IPS-18a (cell line): ENCODE results near the gene PPP2R2D.

Experiments
- H3K27ac ChIP-seq: one replicate; pipeline ENCODE4 v1.5.1; 2013; ENCODE audit warnings: low read length
- H3K27me3 ChIP-seq: one replicate; pipeline ENCODE4 v1.6.1; 2013; ENCODE audit warnings: mild to moderate bottlenecking, low read length; ENCODE audit not compliant: control insufficient read depth, insufficient read depth
- H3K36me3 ChIP-seq: one replicate; pipeline ENCODE4 v1.6.1; 2013; ENCODE audit warnings: low read depth, low read length; ENCODE audit not compliant: control insufficient read depth
- H3K4me1 ChIP-seq: one replicate; pipeline ENCODE4 v1.6.1; 2013; ENCODE audit warnings: low read depth, low read length; ENCODE audit not compliant: control insufficient read depth
- H3K4me3 ChIP-seq: one replicate; pipeline ENCODE4 v1.5.1; 2013; ENCODE audit warnings: low read length
- H3K9ac ChIP-seq: one replicate; pipeline ENCODE4 v1.6.1; 2013; ENCODE audit warnings: mild to moderate bottlenecking, low read length, moderate library complexity
- H3K9me3 ChIP-seq: one replicate; pipeline ENCODE4 v1.6.1; 2013; ENCODE audit warnings: low read depth, low read length; ENCODE audit not compliant: control insufficient read depth

The PPP2R2D gene

GRCh38 chr10:131963811-131964210 lies 63.0 kb downstream of the PPP2R2D start:
- no peak overlapping the region for H3K9ac ChIP-seq
- no peak overlapping the region for H3K4me3 ChIP-seq
- H3K27ac ChIP-seq: no peak overlapping the region
- no peaks in the 10 kb centered on the region for H3K27me3 ChIP-seq
- H3K9me3 ChIP-seq: no peaks in the 10 kb centered on the region
- no peaks in the 10 kb centered on the region for H3K4me1 ChIP-seq
- peaks cover 12% of the 10 kb centered on the region for H3K36me3 ChIP-seq

GRCh38 chr10:131964298-131964697 lies 63.5 kb downstream of the PPP2R2D start:
- no peak overlapping the region for H3K4me3 ChIP-seq

GRCh38 chr10:131968949-131969348 lies 68.1 kb downstream of the PPP2R2D start:
- H3K4me3 ChIP-seq: no peak overlapping the region
- H3K36me3 ChIP-seq: peaks cover 29% of the 10 kb centered on the region
- H3K27ac ChIP-seq: no peak overlapping the region
- no peaks in the 10 kb centered on the region for H3K4me1 ChIP-seq
- no peaks in the 10 kb centered on the region for H3K27me3 ChIP-seq
- H3K9me3 ChIP-seq: no peaks in the 10 kb centered on the region
- H3K9ac ChIP-seq: no peak overlapping the region

More at GRCh38 chr10:131964298-131964697, 63.5 kb downstream of the PPP2R2D start:
- H3K27me3 ChIP-seq: no peaks in the 10 kb centered on the region
- no peaks in the 10 kb centered on the region for H3K9me3 ChIP-seq
- H3K36me3 ChIP-seq: peaks cover 17% of the 10 kb centered on the region
- H3K27ac ChIP-seq: no peak overlapping the region
- H3K9ac ChIP-seq: no peak overlapping the region
- H3K4me1 ChIP-seq: no peaks in the 10 kb centered on the region

GRCh38 chr10:131970946-131971345 lies 70.1 kb downstream of the PPP2R2D start:
- H3K27ac ChIP-seq: no peak overlapping the region
- peaks cover 29% of the 10 kb centered on the region for H3K36me3 ChIP-seq
- no peaks in the 10 kb centered on the region for H3K4me1 ChIP-seq
- no peak overlapping the region for H3K9ac ChIP-seq
- no peaks in the 10 kb centered on the region for H3K27me3 ChIP-seq
- no peak overlapping the region for H3K4me3 ChIP-seq
- H3K9me3 ChIP-seq: no peaks in the 10 kb centered on the region

- H3K36me3 ChIP-seq: peaks cover 29% of the 10 kb centered on the region
- no peak overlapping the region for H3K9ac ChIP-seq
- H3K9me3 ChIP-seq: no peaks in the 10 kb centered on the region
- H3K27ac ChIP-seq: no peak overlapping the region
- no peaks in the 10 kb centered on the region for H3K4me1 ChIP-seq
- H3K4me3 ChIP-seq: no peak overlapping the region
- H3K27me3 ChIP-seq: no peaks in the 10 kb centered on the region
Observed at GRCh38 chr10:131971591-131971990, 70.8 kb downstream of the PPP2R2D start.

GRCh38 chr10:131972474-131973071 lies 71.8 kb downstream of the PPP2R2D start:
- Histone ChIP-seq H3K4me3 (no peak overlapping the region), H3K27ac (no peak overlapping the region), H3K36me3 (peaks cover 29% of the 10 kb centered on the region), H3K9me3 (no peaks in the 10 kb centered on the region), H3K9ac (no peak overlapping the region), H3K27me3 (no peaks in the 10 kb centered on the region), H3K4me1 (peaks cover 2% of the 10 kb centered on the region)

GRCh38 chr10:131973160-131973951 lies 72.5 kb downstream of the PPP2R2D start:
- Histone ChIP-seq H3K9ac (no peak overlapping the region), H3K27ac (no peak overlapping the region), H3K27me3 (no peaks in the 10 kb centered on the region), H3K4me3 (no peak overlapping the region), H3K9me3 (no peaks in the 10 kb centered on the region), H3K36me3 (peaks cover 29% of the 10 kb centered on the region), H3K4me1 (peaks cover 9% of the 10 kb centered on the region)

GRCh38 chr10:131974034-131974817 lies 73.4 kb downstream of the PPP2R2D start:
- no peak overlapping the region for H3K9ac ChIP-seq

GRCh38 chr10:131975003-131975402 lies 74.2 kb downstream of the PPP2R2D start:
- Histone ChIP-seq H3K36me3 (peaks cover 15% of the 10 kb centered on the region), H3K9me3 (no peaks in the 10 kb centered on the region), H3K4me3 (no peak overlapping the region), H3K27ac (no peak overlapping the region), H3K9ac (no peak overlapping the region), H3K4me1 (peaks cover 24% of the 10 kb centered on the region), H3K27me3 (peaks cover 12% of the 10 kb centered on the region)

More at GRCh38 chr10:131974034-131974817, 73.4 kb downstream of the PPP2R2D start:
- Histone ChIP-seq H3K36me3 (peaks cover 20% of the 10 kb centered on the region), H3K9me3 (no peaks in the 10 kb centered on the region), H3K27ac (no peak overlapping the region), H3K4me3 (no peak overlapping the region), H3K27me3 (peaks cover 4% of the 10 kb centered on the region), H3K4me1 (peaks cover 18% of the 10 kb centered on the region)

- no peak overlapping the region for H3K27ac ChIP-seq
- H3K9ac ChIP-seq: no peak overlapping the region
Observed at GRCh38 chr10:131975796-131976195, 75.0 kb downstream of the PPP2R2D start.

GRCh38 chr10:131977323-131978096 lies 76.7 kb downstream of the PPP2R2D start:
- Histone ChIP-seq H3K27me3 (peaks cover 28% of the 10 kb centered on the region), H3K36me3 (peaks cover 1% of the 10 kb centered on the region), H3K27ac (no peak overlapping the region), H3K4me3 (no peak overlapping the region), H3K9me3 (no peaks in the 10 kb centered on the region), H3K4me1 (peaks cover 28% of the 10 kb centered on the region), H3K9ac (no peak overlapping the region)

More at GRCh38 chr10:131975796-131976195, 75.0 kb downstream of the PPP2R2D start:
- peaks cover 24% of the 10 kb centered on the region for H3K4me1 ChIP-seq
- no peaks in the 10 kb centered on the region for H3K9me3 ChIP-seq
- no peak overlapping the region for H3K4me3 ChIP-seq
- H3K36me3 ChIP-seq: peaks cover 9% of the 10 kb centered on the region
- H3K27me3 ChIP-seq: peaks cover 16% of the 10 kb centered on the region
